K562 (cell line): Measurements from ENCODE around the gene SUFU. TPM values are rescaled to one million over a fixed set of nuclear protein-coding genes. Genes with fewer than 3 reads are reported as not detected.

Experiments used
- ATAC-seq: fragments of 200-7000 bp; cut with Tn5 transposase; 3 replicates; pipeline ENCODE4 v1.9.1; 2020; ENCODE audit warnings: moderate library complexity
- BruUV-seq: library from RNA; stranded (reverse); fragments of 400-500 nt; replicated peaks from 2 replicates; lab custom pipeline; 2021; lab: Mats Ljungman, UMichigan
- CTCF ChIA-PET: fragments of 300-600 bp; formaldehyde crosslinking; extraction: SDS; loops from one replicate; lab custom pipeline; 2021; ENCODE audit warnings: low intra/inter-chr PET ratio; lab: Yijun Ruan, JAX
- POLR2A ChIA-PET: fragments of 300-600, 350-650 bp; sonication (Branson Sonifier 250); formaldehyde crosslinking; extraction: SDS; loops from one replicate; lab custom pipeline; 2021; ENCODE audit warnings: antibody characterized with exemption, inconsistent platforms; lab: Yijun Ruan, JAX
- DNase-seq, 4 experiments: peaks; one replicate each; pipeline versions ENCODE4 v3.0.0 to v3.0.0-alpha.2; 2011 to 2018; ENCODE audit warnings: low spot score in 3 of 4, mixed read lengths in 3 of 4; ENCODE audit errors: extremely low read depth in 1 of 4
- FAIRE-seq: peaks from 2 replicates; lab custom pipeline; 2011; peaks lifted over from hg19 to GRCh38; lab: Jason Lieb, UNC
- H2AFZ ChIP-seq: 2 replicates; pipeline ENCODE4 v1.6.0; 2011; ENCODE audit warnings: low read depth, low read length, control low read depth, inconsistent platforms
- H3K27ac ChIP-seq: fragments of 200-600 bp; 3 replicates; pipeline ENCODE4 v1.8.0; 2011; ENCODE audit warnings: low read depth, mild to moderate bottlenecking, control low read depth, inconsistent platforms, low read length, moderate library complexity, mixed read lengths; ENCODE audit errors: extremely low read depth
- H3K27me3 ChIP-seq, 2 experiments: fragments of 300-600 bp in 1 of 2; 2 replicates in 1 of 2; 3 replicates in 1 of 2; pipeline versions ENCODE4 v1.6.0 to v1.8.0; 2011; ENCODE audit warnings: inconsistent platforms in 2 of 2, low read length in 2 of 2, mild to moderate bottlenecking in 1 of 2, mixed read lengths in 1 of 2, moderate library complexity in 1 of 2; ENCODE audit not compliant: control insufficient read depth in 2 of 2, insufficient read depth in 2 of 2
- H3K36me3 ChIP-seq: fragments of 300-600 bp; 3 replicates; pipeline ENCODE4 v1.8.0; 2011; ENCODE audit warnings: mild to moderate bottlenecking, low read length, inconsistent platforms; ENCODE audit not compliant: control insufficient read depth, insufficient read depth
- H3K4me1 ChIP-seq, 2 experiments: fragments of 200-600 bp in 1 of 2; replicated peaks in 1 of 2; 2 replicates in 1 of 2; 3 replicates in 1 of 2; pipeline versions ENCODE4 v1.5.1 to v1.8.0; 2011; ENCODE audit warnings: inconsistent platforms in 2 of 2, low read length in 2 of 2, mild to moderate bottlenecking in 1 of 2, mixed read lengths in 1 of 2, moderate library complexity in 1 of 2; ENCODE audit not compliant: control insufficient read depth in 2 of 2, insufficient read depth in 2 of 2
- H3K4me2 ChIP-seq: 2 replicates; pipeline ENCODE4 v1.6.1; 2011; ENCODE audit warnings: low read length, control low read depth, inconsistent platforms, mixed read lengths; ENCODE audit not compliant: insufficient read depth
- H3K4me3 ChIP-seq: fragments of 200-600 bp; sonication (generic), shearing (Covaris generic); 2 replicates; pipeline ENCODE4 v1.5.1; 2016; ENCODE audit warnings: control low read depth, inconsistent platforms
- H3K79me2 ChIP-seq: fragments of 200-600 bp; 3 replicates; pipeline ENCODE4 v1.8.0; 2011; ENCODE audit warnings: low read length, inconsistent platforms; ENCODE audit not compliant: control insufficient read depth, insufficient read depth
- H3K9ac ChIP-seq, 2 experiments: 2 replicates each; pipeline versions ENCODE4 v1.6.0 to v1.6.1; 2011; ENCODE audit warnings: low read depth in 2 of 2, low read length in 2 of 2, control low read depth in 1 of 2, inconsistent platforms in 1 of 2, mild to moderate bottlenecking in 1 of 2, mixed read lengths in 1 of 2; ENCODE audit not compliant: insufficient read depth in 1 of 2
- H3K9me1 ChIP-seq: one replicate; pipeline ENCODE4 v1.6.0; 2011; ENCODE audit warnings: inconsistent platforms, mild to moderate bottlenecking, low read length, moderate library complexity; ENCODE audit not compliant: control insufficient read depth, insufficient read depth
- H3K9me3 ChIP-seq: replicated peaks from 2 replicates; pipeline ENCODE4 v1.5.1; 2011; ENCODE audit warnings: low read depth, low read length, inconsistent platforms; ENCODE audit not compliant: control insufficient read depth, insufficient read depth
- H4K20me1 ChIP-seq: replicated peaks from 2 replicates; pipeline ENCODE4 v1.6.1; 2011; ENCODE audit warnings: low read length, inconsistent platforms, mixed read lengths; ENCODE audit not compliant: control insufficient read depth, insufficient read depth
- BRD4 ChIP-seq: fragments of 200-600 bp; sonication (generic); IDR thresholded peaks from 2 replicates; pipeline ENCODE4 v1.6.1; 2017; ENCODE audit warnings: inconsistent platforms
- FOS ChIP-seq: IDR thresholded peaks from 3 replicates; pipeline ENCODE4 v1.6.1; 2011; ENCODE audit not compliant: insufficient read length; ENCODE audit errors: extremely low read depth
- FOSL1 ChIP-seq: fragments of 200-800 bp; sonication (Bioruptor generic); conservative IDR thresholded peaks from 2 replicates; pipeline ENCODE4 v1.6.1; 2016; ENCODE audit warnings: missing genetic modification characterization, missing compliant biosample characterization
- HSF4 ChIP-seq: fragments of 250-450 bp; sonication (Bioruptor Pico); IDR thresholded peaks from 2 replicates; pipeline ENCODE4 v2.1.2; 2022; ENCODE audit warnings: mild to moderate bottlenecking, moderate library complexity, borderline replicate concordance
- POLR2G ChIP-seq: fragments of 200-400 bp; formaldehyde crosslinking; IDR thresholded peaks from 2 replicates; pipeline ENCODE4 v1.6.1; 2017; ENCODE audit warnings: low read depth, mild to moderate bottlenecking, antibody characterized with exemption, low read length, moderate library complexity
- RBFOX2 ChIP-seq: fragments of 200-400 bp; formaldehyde crosslinking; IDR thresholded peaks from 2 replicates; pipeline ENCODE4 v1.6.1; 2017; ENCODE audit warnings: low read depth, mild to moderate bottlenecking, low read length, moderate library complexity
- ZBTB33 ChIP-seq: sonication (generic); formaldehyde crosslinking; IDR thresholded peaks from 2 replicates; pipeline ENCODE4 v1.8.1; 2023; ENCODE audit warnings: mild to moderate bottlenecking, missing genetic modification reagents
- ZNF282 ChIP-seq: sonication (generic); formaldehyde crosslinking; IDR thresholded peaks from 2 replicates; pipeline ENCODE4 v1.8.1; 2023; ENCODE audit warnings: missing genetic modification reagents
- WGBS: fragments of 100-300 bp; shearing (Covaris generic); methylation state at CpG from one replicate; pipeline ENCODE4 v1.1.6; 2016; ENCODE audit warnings: low coverage, mixed read lengths; ENCODE audit not compliant: insufficient coverage; ENCODE audit errors: missing lambda C conversion rate; 5-methylcytosine and 5-hydroxymethylcytosine counted together
- in situ Hi-C: fragments of 300-500 bp; cut with MboI; formaldehyde crosslinking; loops from 4 replicates; pipeline ENCODE4 v1.15.0; 2018; ENCODE audit warnings: inconsistent platforms, mixed read lengths
- intact Hi-C: fragments of 100-400 bp; cut with micrococcal nuclease; formaldehyde crosslinking; loops from 2 replicates; pipeline ENCODE4 v1.14.2; 2022
- polyA plus RNA-seq, 8 experiments: library from polyadenylated mRNA; depleted of rRNA in 4 of 8; stranded (reverse) in 5 of 8; unstranded in 3 of 8; fragments of >200 nt; fragmentation: Nextera tagmentation in 2 of 8; fragmentation: Illumina TruSeq in 1 of 8; extraction: Ambion mirVana in 2 of 8; extraction: Trizol in 1 of 8; gene quantifications; 2 replicates each; pipeline versions ENCODE4 v1.2.1 to v1.2.3, GENCODE V29; 2011 to 2014; ENCODE audit warnings: inconsistent platforms in 1 of 8, missing spikeins in 1 of 8
- total RNA-seq, 7 experiments: library from RNA; depleted of rRNA in 6 of 7; stranded (reverse); fragments of >200 nt in 6 of 7; fragmentation: Illumina TruSeq in 2 of 7; extraction: Trizol in 2 of 7; gene quantifications; 2 replicates each; pipeline versions ENCODE4 v1.2.1 to v1.2.3, GENCODE V29; 2011 to 2021; ENCODE audit warnings: low replicate concordance in 1 of 7

The SUFU gene
- total and polyA plus RNA-seq, 9 of the 15 experiments (the other 6 are each of a cell fraction or from before 2014, with no cell fraction given) = 0.59 to 6.3 (median 0.82) TPM

GRCh38 chr10:102646610-102647442, 143.1 kb downstream of the SUFU start:
- Histone ChIP-seq H3K79me2 (peaks cover 88% of the 10 kb centered on the region), H3K4me3 (peak overlapping the region; percentile 78), H3K27ac (peak overlapping the region; percentile 89; the same call in 2 of the 3 replicates), H3K36me3 (peaks cover 7% of the 10 kb centered on the region; the same call in 2 of the 3 replicates), H3K4me2 (peak overlapping the region; percentile 87), H3K27me3 (no peaks in the 10 kb centered on the region), H3K9me3 (no peaks in the 10 kb centered on the region), H3K9me1 (peaks cover 2% of the 10 kb centered on the region), H3K9ac (peak overlapping the region; percentile 80 to 98), H2AFZ (no peak overlapping the region), H3K4me1 (peaks cover 3 to 86% of the 10 kb centered on the region in 2 experiments; a peak in 4 of 5 replicates), H4K20me1 (0 out of 2 replicates have a peak, but pooled peaks cover 4% of the 10 kb centered on the region)
- intact Hi-C loops = loop anchor here (5.0 kb wide), 1 partner anchor 65 kb away; the partner anchor contains the start of genes ARL3 and SFXN2
- 49% methylated on average over 12 of the region's 18 CpGs for WGBS
- FAIRE-seq (no peak), ATAC-seq (no peak), DNase-seq (no peak)
- ChIA-PET POLR2A (interaction anchor here (0.5 to 6.2 kb wide), 7 partner anchors 11 to 472 kb away, joined by 3 to 60 read pairs (median 4); partner anchors contain the start of gene ARL3), CTCF (no interaction called here)
- no TSS peak for BruUV-seq
- in situ Hi-C loops = no loop called here
- TF ChIP-seq ZNF282 (no peak), FOSL1 (peak; percentile 5; the same call in 1 of the 2 replicates), POLR2G (peak; percentile 45; the same call in 1 of the 2 replicates), FOS (no peak), RBFOX2 (peak; percentile 52), ZBTB33 (CRISPR knock-in tag) (peak; percentile 78), HSF4 (no peak), BRD4 (no peak)
